ENCODE results near the gene ABCD4.

- TF ChIP-seq CTCF (IDR thresholded peaks at IDR 0.05) = no peak
- TF ChIP-seq POLR2A (IDR thresholded peaks at IDR 0.05) = no peak
Measured at GRCh38 chr14:74292061-74292460, 10.7 kb downstream of the ABCD4 start.

All from gastroesophageal sphincter (tissue), 3 donors.